SK-N-MC (cell line): ENCODE results near the gene CDK7.
A peak's percentile ranks its signal among the peaks of the same experiment; 100 is the strongest.

Experiments used
- DNase-seq: peaks from one replicate; pipeline ENCODE4 v3.0.0-alpha.2; 2011; ENCODE audit warnings: low read depth, low spot score
- H3K27ac ChIP-seq: fragments of 200-600 bp; sonication (generic); 2 replicates; pipeline ENCODE4 v1.5.1; 2016; ENCODE audit warnings: mixed run types
- H3K36me3 ChIP-seq: fragments of 200-600 bp; sonication (generic); 2 replicates; pipeline ENCODE4 v1.6.1; 2017; ENCODE audit warnings: antibody characterized with exemption, low read length, mixed read lengths; ENCODE audit not compliant: insufficient read depth
- H3K4me3 ChIP-seq: fragments of 200-600 bp; sonication (generic); 2 replicates; pipeline ENCODE4 v1.5.1; 2016
- H3K9ac ChIP-seq: fragments of 200-600 bp; sonication (generic); 2 replicates; pipeline ENCODE4 v1.8.0; 2017; ENCODE audit warnings: mixed run types, mixed read lengths; ENCODE audit not compliant: insufficient read length
- H3K9me3 ChIP-seq: fragments of 200-600 bp; sonication (generic); 2 replicates; pipeline ENCODE4 v1.6.1; 2017; ENCODE audit warnings: low read depth, mild to moderate bottlenecking, antibody characterized with exemption, low read length, moderate library complexity, mixed read lengths
- EZH2 ChIP-seq: fragments of 200-600 bp; sonication (generic); IDR thresholded peaks from one replicate; pipeline ENCODE4 v1.6.1; 2017; ENCODE audit warnings: antibody characterized with exemption
- FOXP2 ChIP-seq: optimal IDR thresholded peaks from 2 replicates; pipeline ENCODE3; 2011; ENCODE audit warnings: mild to moderate bottlenecking, moderate library complexity; ENCODE audit not compliant: insufficient read depth; ENCODE audit errors: extremely low read length, control extremely low read depth
- POLR2AphosphoS5 ChIP-seq: IDR thresholded peaks from 2 replicates; pipeline ENCODE4 v1.6.1; 2012; ENCODE audit warnings: mild to moderate bottlenecking, low read depth, low read length, borderline replicate concordance

CDK7 gene

DNA sequence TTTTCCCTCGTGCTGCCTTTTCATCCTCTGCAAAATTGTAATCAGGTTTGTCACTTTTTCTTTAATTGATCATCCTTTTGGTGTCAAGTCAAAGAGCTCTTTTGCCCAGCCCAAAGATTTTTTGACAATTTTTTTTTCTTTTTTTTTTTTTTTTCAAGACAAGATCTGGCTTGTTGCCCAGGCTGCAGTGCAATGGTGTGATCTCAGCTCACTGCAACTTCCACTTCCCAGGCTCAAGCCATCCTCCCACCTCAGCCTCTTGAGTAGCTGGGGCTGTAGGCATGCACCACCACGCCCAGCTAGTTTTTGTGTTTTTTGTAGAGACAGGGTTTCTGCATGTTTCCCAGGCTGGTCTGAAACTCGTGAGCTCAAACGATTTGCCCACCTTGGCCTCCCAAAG is 36.7 kb downstream of the CDK7 start:
- Histone ChIP-seq H3K36me3 (peaks cover 50% of the 10 kb centered on the region), H3K27ac (0 out of 2 replicates have a peak overlapping the region, but pooled peaks have one; percentile 28), H3K9ac (no peak overlapping the region), H3K9me3 (no peaks in the 10 kb centered on the region), H3K4me3 (no peak overlapping the region)
- no peak for DNase-seq
- TF ChIP-seq POLR2AphosphoS5 (no peak), EZH2 (no peak), FOXP2 (no peak)

DNA sequence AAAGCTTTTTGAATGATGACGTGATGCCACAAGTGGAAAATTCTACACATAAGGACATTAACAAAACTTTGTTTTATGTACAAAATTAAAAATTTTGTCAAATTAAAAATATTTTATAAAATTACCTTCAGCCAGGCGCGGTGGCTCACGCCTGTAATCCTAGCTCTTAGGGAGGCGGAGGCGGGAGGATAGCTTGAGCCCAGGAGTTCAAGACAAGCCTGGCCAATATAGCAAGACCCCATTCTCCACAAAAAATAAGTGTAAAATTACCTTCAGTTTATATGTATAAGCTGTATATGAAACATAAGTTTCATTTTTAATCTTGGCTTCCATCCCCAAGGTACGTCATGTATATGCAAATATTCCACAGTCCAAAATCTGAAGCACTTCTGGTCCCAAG is 40.9 kb downstream of the CDK7 start:
- Histone ChIP-seq H3K9me3 (no peaks in the 10 kb centered on the region), H3K4me3 (no peak overlapping the region), H3K9ac (no peak overlapping the region), H3K27ac (no peak overlapping the region), H3K36me3 (peaks cover 48% of the 10 kb centered on the region)
- TF ChIP-seq FOXP2, result no peak
- no peak for TF ChIP-seq EZH2
- TF ChIP-seq POLR2AphosphoS5, result no peak
- no peak for DNase-seq

DNA sequence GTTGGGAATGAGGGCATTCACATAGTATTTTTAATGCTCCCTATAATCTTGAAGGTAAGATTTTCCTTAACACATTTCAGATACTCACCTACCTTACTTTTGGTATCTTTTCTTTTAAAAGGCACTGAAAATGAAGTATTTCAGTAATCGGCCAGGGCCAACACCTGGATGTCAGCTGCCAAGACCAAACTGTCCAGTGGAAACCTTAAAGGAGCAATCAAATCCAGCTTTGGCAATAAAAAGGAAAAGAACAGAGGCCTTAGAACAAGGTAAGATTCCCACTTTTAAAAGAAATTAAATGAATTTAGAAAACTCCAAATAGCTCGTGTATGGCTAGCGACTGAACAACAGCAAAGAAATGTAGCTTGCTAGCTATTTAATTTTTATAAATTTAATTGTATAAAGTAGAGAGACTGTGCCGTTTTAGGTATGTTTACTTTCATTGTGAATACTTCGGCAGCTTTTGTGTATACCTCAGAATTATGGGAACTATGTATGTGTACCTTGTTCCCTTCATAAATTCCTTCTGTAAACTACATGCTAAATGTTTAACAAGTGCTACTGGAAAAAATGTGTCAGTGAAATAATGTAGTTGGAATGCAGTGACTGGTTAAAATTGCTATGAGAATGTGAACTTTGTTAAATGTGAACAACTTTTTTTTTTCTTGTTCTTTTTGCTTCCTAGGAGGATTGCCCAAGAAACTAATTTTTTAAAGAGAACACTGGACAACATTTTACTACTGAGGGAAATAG is 41.9 kb downstream of the CDK7 start:
- no peak for TF ChIP-seq FOXP2
- no peak for TF ChIP-seq POLR2AphosphoS5
- TF ChIP-seq EZH2, result no peak
- H3K9me3 ChIP-seq, result no peaks in the 10 kb centered on the region
- no peak overlapping the region for H3K9ac ChIP-seq
- DNase-seq, result no peak
- no peak overlapping the region for H3K4me3 ChIP-seq
- peaks cover 56% of the 10 kb centered on the region for H3K36me3 ChIP-seq
- no peak overlapping the region for H3K27ac ChIP-seq

DNA sequence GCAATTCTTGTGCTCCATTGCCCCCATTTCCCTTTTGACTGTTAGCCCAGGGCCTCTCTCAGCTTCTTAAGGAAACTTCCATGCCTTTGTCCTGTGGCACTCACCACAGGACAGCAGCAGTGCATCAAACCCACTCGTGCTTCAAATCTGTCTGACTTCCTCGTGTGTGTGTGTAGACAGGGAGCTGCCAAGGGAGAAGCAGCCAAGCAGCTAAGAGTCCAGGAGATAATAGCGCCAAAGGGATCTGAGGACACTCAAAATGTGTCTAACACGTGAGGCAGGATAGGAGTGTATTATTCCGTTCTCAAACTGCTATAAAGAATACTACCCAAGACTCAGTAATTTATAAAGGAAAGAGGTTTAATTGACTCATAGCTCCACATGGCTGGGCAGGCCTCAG is 44.8 kb downstream of the CDK7 start:
- DNase-seq, result no peak
- TF ChIP-seq POLR2AphosphoS5 (no peak), EZH2 (no peak)
- H3K36me3 ChIP-seq, result peaks cover 45% of the 10 kb centered on the region

DNA sequence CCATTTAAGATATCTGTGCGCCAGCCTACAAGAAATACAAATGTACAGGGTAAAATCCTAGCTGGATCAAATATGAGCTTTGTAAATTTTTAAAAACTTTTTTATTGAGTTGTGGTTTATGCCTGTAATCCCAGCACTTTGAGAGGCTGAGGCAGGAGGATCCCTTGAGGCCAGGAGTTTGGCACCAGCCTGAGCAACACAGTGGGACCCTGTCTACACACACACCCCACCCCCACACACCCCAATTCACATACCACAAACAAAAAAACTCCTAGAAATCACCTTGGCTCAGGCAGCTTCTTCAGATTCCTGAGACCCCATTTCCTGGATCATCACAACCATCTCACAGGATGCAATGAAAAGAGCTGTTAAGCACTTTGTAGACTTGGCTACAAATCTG is 46.4 kb downstream of the CDK7 start:
- no peak overlapping the region for H3K4me3 ChIP-seq
- peak overlapping the region; percentile 62 for H3K27ac ChIP-seq
- peaks cover 43% of the 10 kb centered on the region for H3K36me3 ChIP-seq
- no peak for TF ChIP-seq FOXP2
- TF ChIP-seq EZH2, result no peak
- TF ChIP-seq POLR2AphosphoS5, result no peak
- DNase-seq, result no peak
- no peak overlapping the region for H3K9ac ChIP-seq
- no peaks in the 10 kb centered on the region for H3K9me3 ChIP-seq

More for the DNA sequence above, 44.8 kb downstream of the CDK7 start:
- H3K27ac ChIP-seq, result no peak overlapping the region
- H3K9ac ChIP-seq, result no peak overlapping the region
- H3K9me3 ChIP-seq, result no peaks in the 10 kb centered on the region
- no peak overlapping the region for H3K4me3 ChIP-seq

DNA sequence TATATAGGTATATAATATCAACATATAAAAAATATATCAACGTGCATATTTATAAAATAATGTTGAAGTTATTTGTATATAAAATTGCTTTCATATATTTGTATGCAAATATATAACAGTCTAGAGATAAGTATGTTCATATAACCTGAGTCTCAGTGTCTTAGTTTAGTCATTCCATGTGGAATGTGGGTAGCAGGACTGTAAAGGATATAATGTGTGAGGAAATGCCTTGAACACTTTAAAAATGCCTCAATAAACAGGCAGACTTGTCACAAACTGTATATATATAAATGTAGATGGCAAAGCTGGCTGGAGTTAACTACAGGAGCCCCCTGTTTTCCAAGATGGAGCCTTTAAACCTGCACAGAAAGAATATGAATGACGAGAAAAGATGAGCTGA is 49.5 kb downstream of the CDK7 start:
- TF ChIP-seq FOXP2 (no peak), POLR2AphosphoS5 (no peak), EZH2 (no peak)

DNA sequence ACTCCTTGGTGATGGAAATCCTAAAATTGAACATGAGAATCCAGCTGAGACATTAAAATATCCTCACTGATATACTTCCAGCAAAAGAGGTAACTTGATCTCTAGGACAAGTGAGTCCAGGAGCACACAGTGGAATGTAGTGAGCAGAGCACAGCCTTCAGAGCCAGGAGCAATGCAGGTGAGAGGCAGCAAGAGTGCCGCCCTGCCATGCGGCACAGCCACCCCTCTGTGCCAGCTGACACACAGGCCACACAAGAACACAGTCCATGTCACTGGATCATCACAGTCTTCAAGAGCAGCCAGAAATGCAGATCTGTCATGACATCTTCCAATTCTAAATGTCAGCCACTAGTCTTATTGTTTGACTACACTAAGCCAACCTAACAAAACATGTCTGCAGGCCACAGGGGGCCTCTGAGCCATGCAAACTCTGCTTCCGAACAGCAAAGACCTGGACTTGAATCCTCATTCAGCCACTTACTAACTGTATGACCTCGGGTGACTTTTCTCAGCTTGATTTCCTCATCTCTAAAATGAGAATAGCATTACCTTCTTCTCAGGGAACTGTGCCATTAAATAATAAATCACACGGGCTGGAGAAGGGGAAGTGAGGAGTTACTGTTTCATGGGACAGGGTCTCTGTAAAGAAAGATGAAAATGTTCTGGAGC is 50.9 kb downstream of the CDK7 start:
- H3K27ac ChIP-seq, result no peak overlapping the region
- DNase-seq, result no peak
- peaks cover 16% of the 10 kb centered on the region for H3K36me3 ChIP-seq
- TF ChIP-seq POLR2AphosphoS5 (no peak), FOXP2 (no peak), EZH2 (no peak)
- H3K9ac ChIP-seq, result no peak overlapping the region
- H3K9me3 ChIP-seq, result no peaks in the 10 kb centered on the region
- no peak overlapping the region for H3K4me3 ChIP-seq

More for the DNA sequence above, 49.5 kb downstream of the CDK7 start:
- peaks cover 27% of the 10 kb centered on the region for H3K36me3 ChIP-seq
- no peak overlapping the region for H3K4me3 ChIP-seq
- no peak for DNase-seq
- H3K9ac ChIP-seq, result no peak overlapping the region
- H3K27ac ChIP-seq, result no peak overlapping the region
- no peaks in the 10 kb centered on the region for H3K9me3 ChIP-seq

DNA sequence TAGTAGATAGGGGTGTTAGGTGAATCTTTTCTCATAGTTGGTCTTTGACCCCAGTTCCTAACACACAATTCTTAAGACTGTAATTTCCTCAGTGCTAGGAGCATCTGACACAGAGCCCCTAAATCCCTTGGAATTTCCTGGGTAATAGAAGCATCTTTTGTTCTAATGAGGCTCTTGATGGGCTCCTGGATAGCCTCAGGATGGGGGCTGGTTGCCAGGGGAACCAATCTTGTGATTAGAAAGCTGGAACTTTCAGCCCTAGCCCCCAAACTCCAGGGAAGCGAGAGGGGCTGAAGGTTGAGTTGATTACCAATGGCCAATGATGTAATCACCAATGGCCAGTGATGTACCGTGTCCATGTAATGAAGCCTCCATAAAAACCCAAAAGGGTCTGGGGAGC is 53.4 kb downstream of the CDK7 start:
- no peak overlapping the region for H3K9ac ChIP-seq
- no peak overlapping the region for H3K27ac ChIP-seq
- H3K36me3 ChIP-seq, result no peaks in the 10 kb centered on the region
- H3K9me3 ChIP-seq, result no peaks in the 10 kb centered on the region
- H3K4me3 ChIP-seq, result no peak overlapping the region
- no peak for DNase-seq
- TF ChIP-seq FOXP2 (no peak), EZH2 (no peak), POLR2AphosphoS5 (no peak)

DNA sequence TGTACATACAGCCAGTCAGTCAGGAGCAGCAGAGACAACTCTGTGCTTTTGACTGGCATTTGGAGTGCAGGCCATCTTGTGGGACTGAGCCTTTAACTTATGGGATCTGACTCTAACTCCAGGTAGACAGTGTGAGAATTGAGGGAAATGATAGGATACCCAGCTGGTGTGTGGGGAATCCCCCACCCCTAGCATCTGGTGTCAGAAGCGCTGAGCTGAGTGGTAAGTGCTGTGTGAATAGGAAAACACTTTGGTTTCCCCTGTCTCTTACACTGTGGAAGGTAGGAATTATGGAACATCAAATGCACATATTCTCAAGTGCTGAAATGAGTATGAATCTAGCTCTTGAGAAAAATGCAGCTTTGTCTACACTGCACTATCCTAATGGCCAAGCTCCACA is 54.0 kb downstream of the CDK7 start:
- H3K27ac ChIP-seq, result no peak overlapping the region
- H3K9ac ChIP-seq, result no peak overlapping the region
- no peaks in the 10 kb centered on the region for H3K9me3 ChIP-seq
- TF ChIP-seq POLR2AphosphoS5 (no peak), EZH2 (no peak), FOXP2 (no peak)
- no peaks in the 10 kb centered on the region for H3K36me3 ChIP-seq
- H3K4me3 ChIP-seq, result no peak overlapping the region
- DNase-seq, result no peak
